Measurements from ENCODE around the gene CD34.

The CD34 gene

DNA sequence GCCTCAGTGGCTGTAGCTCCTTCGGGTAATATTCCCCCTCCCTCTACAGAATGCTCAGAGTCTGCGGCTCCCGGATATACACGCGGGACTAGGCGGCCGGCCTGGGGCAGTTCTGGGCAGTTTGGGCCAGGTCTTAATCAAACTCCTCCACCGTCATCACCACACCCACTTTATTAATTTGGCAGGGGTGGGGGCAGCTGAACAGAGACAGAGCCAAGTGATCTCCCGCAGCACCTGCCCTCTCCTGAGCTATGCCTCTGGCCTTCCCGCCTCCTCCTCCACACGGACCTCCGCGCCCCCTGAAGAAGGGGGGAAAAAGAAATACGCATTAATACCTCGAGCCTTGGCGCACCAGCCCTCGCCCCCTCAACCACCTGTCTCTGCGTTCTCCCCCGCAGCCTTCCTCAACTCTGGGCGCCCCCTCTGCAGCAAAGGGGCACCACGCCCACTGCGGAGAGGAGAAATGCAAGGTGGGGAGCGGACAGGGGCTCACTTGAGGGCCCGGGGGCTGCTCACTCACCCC lies 42.6 kb downstream of the CD34 start:
- peaks cover 0 to 43% of the 10 kb centered on the region in 2 experiments; a peak in 2 of 3 replicates for H3K36me3 ChIP-seq (ENCODE audit: control insufficient read depth in 2 of 2, insufficient read depth in 1 of 2, low read length in 2 of 2)
- peak overlapping the region; percentile 74; the same call in 1 of the 2 replicates for H3K27ac ChIP-seq (ENCODE audit: extremely low read depth, low read depth, low read length)
- CTCF ChIA-PET: interaction anchor here (0.6 to 11.2 kb wide), 21 partner anchors 9 to 377 kb away, joined by 3 to 146 read pairs (median 6); no protein-coding TSS in a partner anchor
- peak overlapping the region; percentile 71 for H3K4me3 ChIP-seq (ENCODE audit: low read depth, low read length)
- POLR2A ChIA-PET: interaction anchor here (0.8 to 1.4 kb wide), 5 partner anchors 11 to 1233 kb away, joined by 3 to 6 read pairs (median 3); partner anchors contain the start of gene DYRK3
- 0 out of 2 replicates have a peak, but pooled peaks cover 2% of the 10 kb centered on the region for H3K4me1 ChIP-seq (ENCODE audit: control insufficient read depth, insufficient read depth, low read length)
- H3K9me3 ChIP-seq (ENCODE audit: control insufficient read depth, insufficient read depth, low read depth, low read length): no peaks in the 10 kb centered on the region
- TF ChIP-seq, protein P1, sequence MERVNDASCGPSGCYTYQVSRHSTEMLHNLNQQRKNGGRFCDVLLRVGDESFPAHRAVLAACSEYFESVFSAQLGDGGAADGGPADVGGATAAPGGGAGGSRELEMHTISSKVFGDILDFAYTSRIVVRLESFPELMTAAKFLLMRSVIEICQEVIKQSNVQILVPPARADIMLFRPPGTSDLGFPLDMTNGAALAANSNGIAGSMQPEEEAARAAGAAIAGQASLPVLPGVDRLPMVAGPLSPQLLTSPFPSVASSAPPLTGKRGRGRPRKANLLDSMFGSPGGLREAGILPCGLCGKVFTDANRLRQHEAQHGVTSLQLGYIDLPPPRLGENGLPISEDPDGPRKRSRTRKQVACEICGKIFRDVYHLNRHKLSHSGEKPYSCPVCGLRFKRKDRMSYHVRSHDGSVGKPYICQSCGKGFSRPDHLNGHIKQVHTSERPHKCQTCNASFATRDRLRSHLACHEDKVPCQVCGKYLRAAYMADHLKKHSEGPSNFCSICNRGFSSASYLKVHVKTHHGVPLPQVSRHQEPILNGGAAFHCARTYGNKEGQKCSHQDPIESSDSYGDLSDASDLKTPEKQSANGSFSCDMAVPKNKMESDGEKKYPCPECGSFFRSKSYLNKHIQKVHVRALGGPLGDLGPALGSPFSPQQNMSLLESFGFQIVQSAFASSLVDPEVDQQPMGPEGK (tag by site-specific recombination; IDR thresholded peaks at IDR 0.05): peak; percentile 75
- TF ChIP-seq GLIS2 (tag by site-specific recombination; IDR thresholded peaks at IDR 0.05) (peak; percentile 63), KLF9 (tag by site-specific recombination; IDR thresholded peaks at IDR 0.05; ENCODE audit: low read depth) (peak; percentile 79), ZIC2 (tag by site-specific recombination; IDR thresholded peaks at IDR 0.05) (0 out of 2 replicates have a peak, but pooled peaks have one; percentile 17), ZBTB8A (tag by site-specific recombination; IDR thresholded peaks at IDR 0.05) (no peak), IKZF3 (tag by site-specific recombination; IDR thresholded peaks at IDR 0.05) (no peak), SP2 (tag by site-specific recombination; IDR thresholded peaks at IDR 0.05) (0 out of 2 replicates have a peak, but pooled peaks have one; percentile 7), ZNF140 (tag by site-specific recombination; IDR thresholded peaks at IDR 0.05) (no peak), KLF1 (tag by site-specific recombination; IDR thresholded peaks at IDR 0.05) (peak; percentile 32; the same call in 1 of the 2 replicates), MYNN (tag by site-specific recombination; IDR thresholded peaks at IDR 0.05; ENCODE audit: borderline replicate concordance) (no peak), ZNF335 (tag by site-specific recombination; conservative IDR thresholded peaks at IDR 0.05) (peak; percentile 67), ZNF48 (tag by site-specific recombination; IDR thresholded peaks at IDR 0.05) (no peak), ZNF777 (tag by site-specific recombination; IDR thresholded peaks at IDR 0.05; ENCODE audit: borderline replicate concordance) (no peak), TCF7L2 (IDR thresholded peaks at IDR 0.05; ENCODE audit: borderline replicate concordance, low read depth, low read length) (no peak), ZNF610 (tag by site-specific recombination; IDR thresholded peaks at IDR 0.05; ENCODE audit: borderline replicate concordance) (no peak), ZBTB20 (tag by site-specific recombination; IDR thresholded peaks at IDR 0.05) (peak; percentile 42; the same call in 1 of the 2 replicates), EGR2 (tag by site-specific recombination; IDR thresholded peaks at IDR 0.05; ENCODE audit: low read depth) (peak; percentile 91), GLI2 (tag by site-specific recombination; IDR thresholded peaks at IDR 0.05; ENCODE audit: borderline replicate concordance, low read depth) (no peak), ZFP37 (tag by site-specific recombination; IDR thresholded peaks at IDR 0.05) (0 out of 2 replicates have a peak, but pooled peaks have one; percentile 47), REPIN1 (tag by site-specific recombination; IDR thresholded peaks at IDR 0.05; ENCODE audit: low read depth) (no peak), ZXDB (tag by site-specific recombination; IDR thresholded peaks at IDR 0.05) (peak; percentile 28; the same call in 1 of the 2 replicates), ZNF629 (tag by site-specific recombination; IDR thresholded peaks at IDR 0.05) (no peak), ZBTB7A (tag by site-specific recombination; IDR thresholded peaks at IDR 0.05; ENCODE audit: low read depth) (0 out of 2 replicates have a peak, but pooled peaks have one; percentile 53)
- TF ChIP-seq, protein P2, sequence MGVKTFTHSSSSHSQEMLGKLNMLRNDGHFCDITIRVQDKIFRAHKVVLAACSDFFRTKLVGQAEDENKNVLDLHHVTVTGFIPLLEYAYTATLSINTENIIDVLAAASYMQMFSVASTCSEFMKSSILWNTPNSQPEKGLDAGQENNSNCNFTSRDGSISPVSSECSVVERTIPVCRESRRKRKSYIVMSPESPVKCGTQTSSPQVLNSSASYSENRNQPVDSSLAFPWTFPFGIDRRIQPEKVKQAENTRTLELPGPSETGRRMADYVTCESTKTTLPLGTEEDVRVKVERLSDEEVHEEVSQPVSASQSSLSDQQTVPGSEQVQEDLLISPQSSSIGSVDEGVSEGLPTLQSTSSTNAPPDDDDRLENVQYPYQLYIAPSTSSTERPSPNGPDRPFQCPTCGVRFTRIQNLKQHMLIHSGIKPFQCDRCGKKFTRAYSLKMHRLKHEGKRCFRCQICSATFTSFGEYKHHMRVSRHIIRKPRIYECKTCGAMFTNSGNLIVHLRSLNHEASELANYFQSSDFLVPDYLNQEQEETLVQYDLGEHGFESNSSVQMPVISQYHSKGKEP (tag by site-specific recombination; IDR thresholded peaks at IDR 0.05): no peak
- TF ChIP-seq, protein P3, sequence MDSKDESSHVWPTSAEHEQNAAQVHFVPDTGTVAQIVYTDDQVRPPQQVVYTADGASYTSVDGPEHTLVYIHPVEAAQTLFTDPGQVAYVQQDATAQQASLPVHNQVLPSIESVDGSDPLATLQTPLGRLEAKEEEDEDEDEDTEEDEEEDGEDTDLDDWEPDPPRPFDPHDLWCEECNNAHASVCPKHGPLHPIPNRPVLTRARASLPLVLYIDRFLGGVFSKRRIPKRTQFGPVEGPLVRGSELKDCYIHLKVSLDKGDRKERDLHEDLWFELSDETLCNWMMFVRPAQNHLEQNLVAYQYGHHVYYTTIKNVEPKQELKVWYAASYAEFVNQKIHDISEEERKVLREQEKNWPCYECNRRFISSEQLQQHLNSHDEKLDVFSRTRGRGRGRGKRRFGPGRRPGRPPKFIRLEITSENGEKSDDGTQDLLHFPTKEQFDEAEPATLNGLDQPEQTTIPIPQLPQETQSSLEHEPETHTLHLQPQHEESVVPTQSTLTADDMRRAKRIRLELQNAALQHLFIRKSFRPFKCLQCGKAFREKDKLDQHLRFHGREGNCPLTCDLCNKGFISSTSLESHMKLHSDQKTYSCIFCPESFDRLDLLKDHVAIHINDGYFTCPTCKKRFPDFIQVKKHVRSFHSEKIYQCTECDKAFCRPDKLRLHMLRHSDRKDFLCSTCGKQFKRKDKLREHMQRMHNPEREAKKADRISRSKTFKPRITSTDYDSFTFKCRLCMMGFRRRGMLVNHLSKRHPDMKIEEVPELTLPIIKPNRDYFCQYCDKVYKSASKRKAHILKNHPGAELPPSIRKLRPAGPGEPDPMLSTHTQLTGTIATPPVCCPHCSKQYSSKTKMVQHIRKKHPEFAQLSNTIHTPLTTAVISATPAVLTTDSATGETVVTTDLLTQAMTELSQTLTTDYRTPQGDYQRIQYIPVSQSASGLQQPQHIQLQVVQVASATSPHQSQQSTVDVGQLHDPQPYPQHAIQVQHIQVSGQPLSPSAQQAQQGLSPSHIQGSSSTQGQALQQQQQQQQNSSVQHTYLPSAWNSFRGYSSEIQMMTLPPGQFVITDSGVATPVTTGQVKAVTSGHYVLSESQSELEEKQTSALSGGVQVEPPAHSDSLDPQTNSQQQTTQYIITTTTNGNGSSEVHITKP (tag by site-specific recombination; IDR thresholded peaks at IDR 0.05): peak; percentile 45
- TF ChIP-seq, protein P4, sequence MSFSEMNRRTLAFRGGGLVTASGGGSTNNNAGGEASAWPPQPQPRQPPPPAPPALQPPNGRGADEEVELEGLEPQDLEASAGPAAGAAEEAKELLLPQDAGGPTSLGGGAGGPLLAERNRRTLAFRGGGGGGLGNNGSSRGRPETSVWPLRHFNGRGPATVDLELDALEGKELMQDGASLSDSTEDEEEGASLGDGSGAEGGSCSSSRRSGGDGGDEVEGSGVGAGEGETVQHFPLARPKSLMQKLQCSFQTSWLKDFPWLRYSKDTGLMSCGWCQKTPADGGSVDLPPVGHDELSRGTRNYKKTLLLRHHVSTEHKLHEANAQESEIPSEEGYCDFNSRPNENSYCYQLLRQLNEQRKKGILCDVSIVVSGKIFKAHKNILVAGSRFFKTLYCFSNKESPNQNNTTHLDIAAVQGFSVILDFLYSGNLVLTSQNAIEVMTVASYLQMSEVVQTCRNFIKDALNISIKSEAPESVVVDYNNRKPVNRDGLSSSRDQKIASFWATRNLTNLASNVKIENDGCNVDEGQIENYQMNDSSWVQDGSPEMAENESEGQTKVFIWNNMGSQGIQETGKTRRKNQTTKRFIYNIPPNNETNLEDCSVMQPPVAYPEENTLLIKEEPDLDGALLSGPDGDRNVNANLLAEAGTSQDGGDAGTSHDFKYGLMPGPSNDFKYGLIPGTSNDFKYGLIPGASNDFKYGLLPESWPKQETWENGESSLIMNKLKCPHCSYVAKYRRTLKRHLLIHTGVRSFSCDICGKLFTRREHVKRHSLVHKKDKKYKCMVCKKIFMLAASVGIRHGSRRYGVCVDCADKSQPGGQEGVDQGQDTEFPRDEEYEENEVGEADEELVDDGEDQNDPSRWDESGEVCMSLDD (tag by site-specific recombination; IDR thresholded peaks at IDR 0.05): no peak
- TF ChIP-seq, protein P5, sequence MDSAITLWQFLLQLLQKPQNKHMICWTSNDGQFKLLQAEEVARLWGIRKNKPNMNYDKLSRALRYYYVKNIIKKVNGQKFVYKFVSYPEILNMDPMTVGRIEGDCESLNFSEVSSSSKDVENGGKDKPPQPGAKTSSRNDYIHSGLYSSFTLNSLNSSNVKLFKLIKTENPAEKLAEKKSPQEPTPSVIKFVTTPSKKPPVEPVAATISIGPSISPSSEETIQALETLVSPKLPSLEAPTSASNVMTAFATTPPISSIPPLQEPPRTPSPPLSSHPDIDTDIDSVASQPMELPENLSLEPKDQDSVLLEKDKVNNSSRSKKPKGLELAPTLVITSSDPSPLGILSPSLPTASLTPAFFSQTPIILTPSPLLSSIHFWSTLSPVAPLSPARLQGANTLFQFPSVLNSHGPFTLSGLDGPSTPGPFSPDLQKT (IDR thresholded peaks at IDR 0.05; ENCODE audit: borderline replicate concordance, low read depth, low read length): no peak

Measured in HEK293 (cell line).